ENCODE measurements around the gene C1R.
"Not testable (repeated sequence)": the region's sequence is repeated elsewhere in the genome, so short reads cannot be mapped to it uniquely, and the experiment has no call there.

C1R gene

DNA sequence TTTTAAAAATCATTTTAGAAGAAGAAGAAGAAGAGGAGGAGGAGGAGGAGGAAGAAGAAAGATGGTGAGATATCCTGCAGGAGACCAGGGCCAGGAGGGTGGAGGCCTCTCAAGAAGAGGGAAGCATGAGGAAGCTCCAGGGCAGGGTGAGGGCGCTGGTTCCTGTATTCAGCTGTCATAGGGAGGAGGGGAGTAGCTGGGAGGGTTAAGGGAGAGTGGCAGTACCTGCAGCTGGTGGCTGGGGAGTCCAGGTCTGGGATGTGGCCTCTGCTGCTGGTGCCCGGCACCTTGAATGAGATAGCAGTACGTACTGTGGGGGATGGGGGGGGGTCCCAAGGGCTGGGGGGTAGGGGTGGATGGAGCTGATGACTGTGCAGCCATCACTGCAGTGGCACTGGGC lies 26.6 kb upstream of the C1R start:
- DNase-seq: no peak

DNA sequence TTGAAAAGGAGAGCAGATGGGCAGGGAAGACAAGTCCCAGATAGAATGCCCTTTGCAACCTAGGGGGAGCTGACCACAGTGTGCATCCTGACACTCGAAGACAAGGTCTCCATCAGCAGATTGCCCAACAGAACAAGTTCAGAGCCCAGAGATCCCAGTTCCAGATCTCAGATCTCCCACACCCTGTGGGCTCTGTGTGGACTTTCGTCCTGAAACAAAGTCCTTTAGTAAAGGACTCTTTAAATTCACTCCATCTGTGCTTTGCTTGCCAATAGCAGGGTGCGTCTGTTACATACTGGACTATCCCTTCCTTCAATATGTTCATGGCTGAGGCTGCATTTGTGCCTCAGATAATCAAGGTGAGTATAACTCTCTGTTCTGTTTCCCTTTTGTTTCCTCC lies 25.4 kb upstream of the C1R start:
- DNase-seq: no peak

GRCh38 chr12:7116916-7117315 lies 24.7 kb upstream of the C1R start:
- DNase-seq: no peak

DNA sequence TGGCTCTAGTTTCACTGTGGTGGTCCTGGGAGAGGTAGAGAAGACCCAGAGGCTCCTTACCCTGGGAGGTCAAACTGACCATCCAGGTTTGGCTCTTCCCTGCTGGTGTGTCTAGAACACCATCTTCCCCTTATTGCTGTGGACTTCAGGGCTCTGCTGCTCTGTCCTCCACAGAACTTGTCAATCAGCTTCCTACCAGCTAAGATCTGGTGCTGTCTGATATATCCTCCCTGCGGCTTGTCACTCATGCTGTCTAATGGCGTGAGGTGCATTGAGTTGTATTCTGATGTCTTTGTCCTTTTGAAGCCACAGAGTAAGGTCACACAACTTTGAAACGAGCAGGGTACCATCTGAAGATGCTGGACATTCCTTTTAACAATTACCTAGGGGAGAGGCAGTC lies 24.0 kb upstream of the C1R start:
- no peak for DNase-seq

- no peak for DNase-seq
Measured at GRCh38 chr12:7114851-7115250, 22.6 kb upstream of the C1R start.

DNA sequence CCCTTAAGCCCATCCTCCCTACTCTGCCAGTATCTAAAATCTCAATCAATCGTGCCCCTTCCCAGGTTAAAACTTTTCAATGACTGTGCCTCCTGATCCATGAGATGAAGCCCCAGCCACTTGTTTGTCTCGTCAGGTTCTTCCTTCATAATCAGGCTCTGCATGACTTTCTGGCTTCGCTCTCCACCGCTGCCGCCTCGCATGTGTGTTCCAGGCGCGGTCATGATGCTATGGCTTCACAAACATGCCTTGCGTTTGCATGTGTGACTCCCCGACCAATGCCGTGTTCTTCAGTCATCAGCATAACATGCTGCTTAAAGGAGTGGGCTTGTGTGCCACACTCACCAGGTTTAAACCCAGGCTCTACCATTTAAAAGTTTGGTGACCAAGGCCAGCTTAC lies 21.8 kb upstream of the C1R start:
- DNase-seq: no peak

GRCh38 chr12:7113389-7113871 lies 21.2 kb upstream of the C1R start:
- no peak for DNase-seq

DNA sequence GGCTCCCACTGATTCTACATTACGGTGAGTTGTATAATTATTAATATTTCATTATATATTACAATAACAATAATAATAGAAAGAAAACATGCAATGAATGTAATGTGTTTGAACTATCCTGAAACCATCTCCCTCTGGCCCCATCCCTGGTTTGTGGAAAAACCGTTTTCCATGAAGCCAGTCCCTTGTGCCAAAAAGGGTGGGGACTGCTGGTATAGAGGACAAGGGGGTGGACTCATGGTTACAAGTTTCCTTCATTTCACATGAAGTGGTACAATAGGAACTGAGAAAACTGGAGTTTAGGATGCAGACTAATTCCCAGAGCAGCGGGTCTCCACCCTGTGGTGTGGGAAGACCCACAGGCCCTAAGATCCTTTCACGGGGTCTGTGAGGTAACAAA lies 19.8 kb upstream of the C1R start:
- no peak for DNase-seq

DNA sequence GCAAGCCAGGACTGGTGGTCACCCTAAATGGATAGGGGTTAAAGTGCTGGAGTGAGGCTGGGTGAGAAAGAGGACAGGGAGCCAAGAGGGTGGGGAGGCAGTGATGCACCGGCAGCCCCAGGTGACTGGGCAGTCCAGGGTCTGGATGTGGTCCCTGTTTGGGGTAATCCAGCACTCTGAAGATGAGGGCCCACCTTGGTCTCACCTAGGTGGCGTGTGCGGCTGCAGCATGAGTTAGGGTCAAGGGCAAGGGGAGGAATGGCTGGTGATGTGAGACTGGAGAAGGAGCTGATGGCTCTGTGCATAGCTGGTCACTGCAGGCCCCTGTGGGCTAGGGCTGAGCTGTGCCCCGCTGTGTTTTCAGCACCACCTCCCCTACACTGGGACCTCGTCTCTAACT lies 18.4 kb upstream of the C1R start:
- no peak for DNase-seq

DNA sequence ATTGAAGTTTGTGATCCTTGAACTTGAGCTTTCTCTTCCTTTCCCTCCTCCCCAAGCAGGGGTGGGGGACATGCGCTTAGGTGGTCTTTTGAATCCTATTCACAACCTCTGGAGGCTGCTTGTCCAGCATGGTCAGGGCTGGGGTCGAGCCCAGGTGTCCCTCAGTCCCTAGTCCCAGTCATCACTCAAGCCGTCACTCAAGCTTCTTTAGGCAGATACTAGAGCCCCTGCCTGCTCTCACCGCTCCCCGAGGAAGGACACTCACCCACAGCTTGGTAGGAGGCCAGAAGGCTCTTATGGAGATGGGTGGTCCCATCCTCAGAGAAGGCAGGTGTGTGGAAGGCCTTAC lies 17.3 kb upstream of the C1R start:
- no peak for DNase-seq

DNA sequence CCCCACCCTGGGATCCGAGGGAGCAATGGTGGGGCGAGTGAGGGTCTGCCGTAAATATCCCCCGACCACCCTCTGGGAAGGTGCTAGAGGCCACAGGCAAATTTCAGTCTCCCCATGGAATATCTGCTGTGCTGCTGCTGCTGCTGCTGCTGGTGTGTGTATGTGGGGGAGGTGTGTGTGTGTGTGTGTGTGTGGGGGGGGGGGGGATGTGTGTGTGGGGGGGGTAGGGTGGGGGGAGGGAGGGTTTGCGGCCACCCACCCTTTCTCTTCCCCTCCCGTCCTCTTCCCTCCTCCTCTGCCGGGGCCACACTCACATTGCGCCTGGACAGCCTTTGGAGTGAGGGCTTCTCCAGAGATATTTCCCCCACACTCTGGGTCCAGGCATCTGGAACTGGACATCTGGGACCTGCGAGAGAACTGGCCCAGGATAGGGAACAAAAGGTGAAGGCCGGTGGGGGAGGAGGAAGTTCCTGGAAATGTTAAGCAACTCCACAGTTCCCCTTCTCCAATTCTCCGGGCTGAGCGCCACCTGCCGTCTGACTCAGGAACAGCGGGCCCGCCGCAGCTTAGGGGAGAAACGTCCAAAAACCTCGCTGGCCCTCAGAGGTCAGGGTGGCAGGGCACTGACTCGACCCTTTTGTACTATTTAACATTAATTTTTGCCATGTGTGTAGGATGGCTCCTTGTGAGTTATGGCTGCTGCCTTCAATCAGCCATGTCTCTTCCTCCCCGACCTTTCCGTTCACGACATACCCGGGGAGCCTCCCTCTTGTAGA lies 16.7 kb upstream of the C1R start, which contains the start of gene C1RL:
Gene C1RL, minus strand, starts transcription at position 419 of the 776 bp plus-strand sequence. Its CDS starts 34 bp downstream, at position 385.
- DNase-seq: peak; percentile 40

DNA sequence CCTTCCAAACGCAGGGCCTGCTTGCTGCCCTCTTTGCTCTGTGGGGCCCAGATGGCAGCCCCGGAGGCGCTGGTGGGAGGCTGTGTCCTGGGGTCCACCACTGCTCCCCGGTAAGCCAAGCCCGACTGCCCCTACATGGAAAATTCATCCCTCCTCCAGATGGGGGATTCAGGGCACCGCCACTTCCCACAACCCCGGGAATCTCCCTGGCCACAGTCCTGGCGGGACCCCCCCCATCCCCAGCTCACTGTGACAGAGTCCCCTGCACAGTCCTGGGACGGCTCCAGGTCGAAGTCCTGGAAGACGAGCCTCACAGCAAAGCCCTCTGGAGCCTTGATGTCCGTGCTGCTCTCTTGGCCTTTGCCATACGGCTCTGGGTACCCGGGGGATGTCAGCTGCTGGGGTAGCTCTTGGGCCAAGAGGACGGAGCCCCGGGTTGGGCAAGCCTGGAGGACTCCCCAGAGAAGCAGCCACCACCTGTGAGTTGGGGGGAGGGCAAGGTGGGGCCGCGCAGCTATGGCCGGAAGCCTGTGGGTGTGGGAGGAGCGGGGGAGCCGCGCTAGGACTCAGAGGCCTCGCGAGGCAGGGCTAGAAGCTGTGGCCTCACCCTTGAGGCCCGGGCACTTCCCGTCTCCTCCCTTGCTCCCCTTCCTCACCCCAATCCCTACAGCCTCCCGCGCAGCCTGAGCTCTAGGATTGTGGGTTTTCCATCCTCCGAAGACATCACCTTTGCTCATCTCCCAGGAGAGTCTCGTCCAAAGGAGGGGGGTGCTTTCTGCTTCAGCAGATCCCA lies 16.0 kb upstream of the C1R start:
- peak; percentile 34 for DNase-seq

DNA sequence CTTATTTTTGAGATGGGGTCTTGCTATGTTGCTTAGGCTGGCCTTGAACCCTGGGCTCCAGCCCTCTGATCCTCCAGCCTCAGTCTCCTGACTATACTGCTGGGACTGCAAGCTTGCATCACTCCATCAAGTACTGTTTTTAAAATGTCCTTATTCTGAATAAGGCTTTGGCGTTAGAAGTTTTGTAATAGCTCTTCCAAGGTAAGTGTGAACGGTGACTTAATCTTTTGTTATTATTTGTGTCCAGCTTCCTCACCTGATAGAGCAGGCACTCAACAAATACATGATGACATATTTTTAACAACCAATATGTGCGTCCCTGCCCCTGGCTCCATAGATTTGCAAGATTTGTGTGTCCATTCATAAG lies 15.4 kb upstream of the C1R start:
- no peak for DNase-seq

GRCh38 chr12:7107181-7107580 lies 14.9 kb upstream of the C1R start:
- DNase-seq: not testable (repeated sequence)

GRCh38 chr12:7106082-7106481 lies 13.8 kb upstream of the C1R start:
- DNase-seq: no peak

- DNase-seq: no peak
Measured at GRCh38 chr12:7103837-7104584, 11.8 kb upstream of the C1R start.

DNA sequence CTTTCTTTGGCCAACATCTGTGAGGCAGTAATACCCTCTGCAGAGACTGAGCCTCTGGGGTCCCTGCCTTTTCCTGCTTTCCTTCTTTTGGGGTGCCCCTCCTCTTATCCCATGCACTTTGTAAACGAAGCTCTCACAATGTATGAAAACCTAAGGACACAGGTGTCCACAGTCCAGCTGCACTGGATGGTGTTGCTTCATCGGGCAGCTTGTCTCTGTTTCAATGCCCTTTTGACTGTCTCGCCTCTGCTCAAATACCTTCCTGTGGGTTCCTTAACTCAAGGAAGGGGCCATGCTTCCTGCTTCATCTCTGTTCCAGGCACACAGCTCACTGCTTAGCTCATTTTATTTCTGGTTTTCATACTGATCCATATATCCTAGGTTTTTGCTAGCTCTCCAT lies 10.3 kb upstream of the C1R start:
- DNase-seq: no peak

GRCh38 chr12:7101694-7102131 lies 9.5 kb upstream of the C1R start:
- no peak for DNase-seq

DNA sequence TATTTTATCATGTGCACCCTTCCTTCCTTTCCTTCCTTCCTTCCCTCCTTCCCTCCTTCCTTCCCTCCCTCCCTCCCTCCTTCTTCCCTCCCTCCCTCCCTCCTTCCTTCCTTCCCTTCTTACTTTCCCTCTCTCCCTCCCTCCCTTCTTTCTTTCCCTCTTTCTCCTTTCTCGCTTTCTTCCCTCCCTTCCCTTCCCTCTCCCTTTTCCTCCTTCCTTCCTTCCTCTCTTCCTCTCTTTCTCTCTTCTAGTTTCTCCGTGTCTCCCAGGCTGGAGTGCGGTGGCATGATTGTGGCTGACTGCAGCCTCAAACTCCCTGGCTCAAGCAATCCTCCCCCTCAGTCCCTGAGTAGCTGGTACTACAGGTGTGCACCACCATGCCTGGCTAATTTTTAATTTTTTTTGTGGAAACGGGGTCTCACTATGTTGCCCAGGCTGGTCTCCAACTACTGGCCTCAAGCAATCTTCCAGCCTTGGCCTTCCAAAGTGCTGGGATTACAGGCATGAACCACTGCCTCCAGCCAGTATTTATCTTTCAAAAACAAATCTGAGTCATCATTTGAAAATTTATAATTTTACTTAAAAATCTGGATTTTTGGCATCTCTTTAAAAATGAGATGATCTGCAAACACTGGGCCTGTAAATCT lies 8.9 kb upstream of the C1R start:
- no peak for DNase-seq

- peak; percentile 17 for DNase-seq
Measured at GRCh38 chr12:7100239-7100638, 8.0 kb upstream of the C1R start.

GRCh38 chr12:7099290-7099996 lies 7.2 kb upstream of the C1R start:
- DNase-seq: peak; percentile 57

DNA sequence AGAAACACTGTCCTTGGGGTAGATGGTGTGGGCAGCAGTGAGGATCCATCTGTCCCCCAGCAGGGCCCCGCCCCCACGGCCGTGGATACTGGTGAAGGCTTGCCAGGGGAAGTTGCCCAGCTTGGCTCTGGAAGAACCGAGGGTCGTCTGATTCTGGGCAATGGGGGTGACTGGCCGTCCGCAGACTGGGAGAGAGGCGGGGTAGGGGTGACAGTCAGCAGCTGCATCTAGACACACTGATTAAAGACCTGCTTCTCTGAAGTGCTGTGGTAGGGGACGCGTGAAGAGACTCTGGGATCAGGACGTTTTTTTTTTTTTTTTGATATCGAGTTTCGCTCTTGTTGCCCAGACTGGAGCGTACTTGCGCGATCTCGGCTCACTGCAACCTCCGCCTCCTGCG lies 4.7 kb upstream of the C1R start:
- DNase-seq: no peak
